ENCODE measurements around the gene IDUA.

The IDUA gene

DNA sequence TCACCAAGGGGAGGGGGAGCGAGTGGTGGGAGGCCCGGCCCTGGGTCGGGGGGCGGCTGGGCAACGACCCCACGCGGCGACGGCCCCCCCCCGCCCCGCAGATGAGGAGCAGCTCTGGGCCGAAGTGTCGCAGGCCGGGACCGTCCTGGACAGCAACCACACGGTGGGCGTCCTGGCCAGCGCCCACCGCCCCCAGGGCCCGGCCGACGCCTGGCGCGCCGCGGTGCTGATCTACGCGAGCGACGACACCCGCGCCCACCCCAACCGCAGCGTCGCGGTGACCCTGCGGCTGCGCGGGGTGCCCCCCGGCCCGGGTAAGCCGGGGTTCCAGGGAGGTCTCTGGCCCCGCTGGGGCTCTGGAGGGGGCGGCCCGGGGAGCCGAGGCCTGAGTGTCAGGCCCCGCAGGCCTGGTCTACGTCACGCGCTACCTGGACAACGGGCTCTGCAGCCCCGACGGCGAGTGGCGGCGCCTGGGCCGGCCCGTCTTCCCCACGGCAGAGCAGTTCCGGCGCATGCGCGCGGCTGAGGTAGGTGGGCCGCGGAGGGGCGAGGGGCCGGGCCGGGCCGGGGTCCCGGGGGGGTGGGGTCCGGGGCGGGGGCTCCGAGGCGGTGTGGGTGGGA, 15.9 kb downstream of the IDUA start:
- no peak for DNase-seq

DNA sequence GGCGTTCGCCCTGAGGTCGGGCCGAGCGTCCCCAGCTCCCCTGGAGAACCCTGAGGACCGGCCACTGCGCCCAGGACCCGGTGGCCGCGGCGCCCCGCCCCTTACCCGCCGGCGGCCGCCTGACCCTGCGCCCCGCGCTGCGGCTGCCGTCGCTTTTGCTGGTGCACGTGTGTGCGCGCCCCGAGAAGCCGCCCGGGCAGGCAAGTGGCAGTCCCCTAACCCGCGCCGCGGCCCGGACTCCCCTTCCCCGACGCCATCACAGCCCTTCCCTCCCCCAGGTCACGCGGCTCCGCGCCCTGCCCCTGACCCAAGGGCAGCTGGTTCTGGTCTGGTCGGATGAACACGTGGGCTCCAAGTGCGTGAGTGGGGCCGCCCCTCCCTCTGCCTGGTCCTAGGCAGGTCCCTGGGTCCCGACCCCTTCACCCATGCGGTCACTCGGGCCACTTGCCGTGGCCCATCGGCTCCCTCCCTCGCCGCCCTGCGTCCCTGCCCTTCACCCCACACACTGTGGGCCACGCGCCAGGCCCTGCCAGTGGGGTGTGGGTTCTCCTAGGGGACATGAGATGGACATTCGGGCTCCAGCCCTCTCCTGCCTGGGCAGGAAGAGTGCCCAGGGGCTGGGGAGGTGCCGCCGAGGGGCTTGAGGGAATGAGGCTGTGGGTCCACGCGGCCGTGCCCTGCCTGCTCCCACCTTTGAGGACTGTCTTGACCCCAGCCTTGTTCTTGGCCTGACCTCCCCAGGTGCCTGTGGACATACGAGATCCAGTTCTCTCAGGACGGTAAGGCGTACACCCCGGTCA, 16.6 kb downstream of the IDUA start:
- DNase-seq, result no peak

DNA sequence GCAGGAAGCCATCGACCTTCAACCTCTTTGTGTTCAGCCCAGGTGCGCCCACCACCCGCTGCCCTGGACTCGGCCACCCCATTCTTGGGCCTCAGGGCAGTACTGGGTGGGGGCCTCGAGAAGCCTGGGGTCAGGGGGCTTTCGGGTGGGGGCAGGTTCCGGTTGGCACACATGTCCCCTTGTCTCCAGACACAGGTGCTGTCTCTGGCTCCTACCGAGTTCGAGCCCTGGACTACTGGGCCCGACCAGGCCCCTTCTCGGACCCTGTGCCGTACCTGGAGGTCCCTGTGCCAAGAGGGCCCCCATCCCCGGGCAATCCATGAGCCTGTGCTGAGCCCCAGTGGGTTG, 17.2 kb downstream of the IDUA start:
- no peak for DNase-seq

DNA sequence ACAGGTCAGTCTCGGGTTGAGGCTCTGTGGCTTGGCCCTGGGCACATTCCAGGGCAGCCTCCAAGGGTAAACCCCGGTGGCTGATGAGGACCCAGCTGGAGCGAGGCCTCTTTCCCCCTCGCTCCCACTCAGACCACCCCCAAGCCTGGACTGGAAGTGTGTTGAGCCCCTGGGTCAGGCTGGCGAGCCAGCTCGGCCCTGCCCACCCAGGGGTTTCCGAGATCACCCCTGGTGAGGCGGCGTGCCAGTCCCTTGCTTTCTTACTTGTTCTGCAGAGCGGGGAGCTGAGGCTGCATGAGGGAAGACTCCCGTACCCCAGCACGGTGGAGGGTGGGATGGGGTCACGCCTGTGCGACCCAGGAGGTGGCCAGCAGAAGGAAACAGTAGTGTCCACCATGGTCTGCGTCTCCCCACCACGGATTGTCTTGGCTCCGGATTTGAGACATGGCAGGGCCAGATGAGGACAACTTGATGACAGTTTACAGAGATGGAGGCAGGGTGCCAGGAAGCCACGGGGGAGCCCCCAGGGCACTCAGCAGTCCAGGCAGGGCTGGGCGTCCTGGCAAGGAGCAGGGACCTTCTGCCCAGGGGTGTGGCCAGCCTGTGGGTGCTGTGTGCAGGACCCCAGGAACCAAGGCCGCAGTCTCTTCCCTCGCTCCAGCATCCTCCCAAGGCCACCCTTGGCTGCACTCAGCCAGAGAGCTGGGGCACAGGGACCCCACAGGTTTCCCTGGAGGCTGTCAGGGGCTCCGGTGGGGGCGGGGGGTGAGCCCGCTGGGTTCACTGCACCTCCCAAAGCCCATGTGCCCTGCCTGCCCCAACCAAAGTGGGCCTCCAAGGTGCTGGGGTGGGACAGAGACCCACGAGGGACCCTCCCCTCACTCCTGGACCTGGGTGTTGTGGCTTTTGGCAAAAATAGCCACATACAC, 18.0 kb downstream of the IDUA start:
- DNase-seq, result no peak

DNA sequence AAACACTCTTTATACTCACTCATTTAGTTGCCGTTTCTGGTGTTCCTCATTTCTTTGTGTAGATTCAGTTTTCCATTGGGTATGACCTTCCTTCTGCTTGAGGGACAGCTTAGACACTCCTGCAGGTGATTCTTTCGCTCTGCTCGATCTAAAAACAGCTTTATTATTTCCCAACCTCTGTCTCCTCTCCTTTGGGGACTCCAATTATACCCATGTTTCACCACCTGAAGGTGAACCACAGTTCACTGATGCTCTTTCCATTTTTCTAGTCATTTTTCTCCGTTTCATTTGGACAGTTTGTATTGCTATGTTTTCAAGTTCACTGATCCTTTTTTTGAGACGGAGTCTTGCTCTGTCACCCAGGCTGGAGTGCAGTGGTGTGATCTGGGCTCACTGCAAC, 20.0 kb downstream of the IDUA start:
- no peak for DNase-seq

DNA sequence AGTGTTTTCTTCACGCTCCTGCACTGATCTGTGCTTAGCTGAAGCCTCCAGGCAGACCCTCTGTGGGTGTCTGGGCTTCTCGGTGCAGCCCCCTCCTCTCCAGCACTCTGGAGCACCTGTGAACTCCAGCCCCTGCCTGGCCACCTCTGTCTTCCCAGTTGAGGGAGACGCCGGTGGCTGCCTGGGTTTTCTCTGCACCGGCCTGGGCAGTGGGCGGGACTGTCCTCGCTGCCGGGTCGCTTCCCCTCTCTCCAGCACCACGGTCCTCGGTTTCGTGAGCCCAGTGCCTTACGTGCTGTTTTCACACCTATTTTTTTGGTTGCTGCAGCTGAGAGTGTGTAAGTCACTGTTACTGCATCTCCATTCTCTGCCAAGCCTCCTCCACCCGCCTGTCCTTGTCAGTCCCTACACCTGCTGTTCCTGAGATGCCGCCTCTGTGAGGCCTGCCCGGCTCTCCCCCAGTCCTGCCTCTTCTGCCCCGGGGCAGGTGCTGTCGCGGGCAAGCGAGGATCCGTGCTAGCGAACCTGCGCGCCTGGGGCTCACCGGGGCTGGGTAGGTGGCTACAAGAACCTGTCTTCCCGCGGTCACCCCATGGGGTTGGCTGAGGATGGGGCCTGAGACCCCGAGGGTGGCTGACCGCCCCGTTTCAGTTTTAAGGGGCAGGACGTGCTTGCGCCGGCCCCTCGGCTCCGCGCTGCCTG, 22.1 kb downstream of the IDUA start:
- DNase-seq, result peak; percentile 36

DNA sequence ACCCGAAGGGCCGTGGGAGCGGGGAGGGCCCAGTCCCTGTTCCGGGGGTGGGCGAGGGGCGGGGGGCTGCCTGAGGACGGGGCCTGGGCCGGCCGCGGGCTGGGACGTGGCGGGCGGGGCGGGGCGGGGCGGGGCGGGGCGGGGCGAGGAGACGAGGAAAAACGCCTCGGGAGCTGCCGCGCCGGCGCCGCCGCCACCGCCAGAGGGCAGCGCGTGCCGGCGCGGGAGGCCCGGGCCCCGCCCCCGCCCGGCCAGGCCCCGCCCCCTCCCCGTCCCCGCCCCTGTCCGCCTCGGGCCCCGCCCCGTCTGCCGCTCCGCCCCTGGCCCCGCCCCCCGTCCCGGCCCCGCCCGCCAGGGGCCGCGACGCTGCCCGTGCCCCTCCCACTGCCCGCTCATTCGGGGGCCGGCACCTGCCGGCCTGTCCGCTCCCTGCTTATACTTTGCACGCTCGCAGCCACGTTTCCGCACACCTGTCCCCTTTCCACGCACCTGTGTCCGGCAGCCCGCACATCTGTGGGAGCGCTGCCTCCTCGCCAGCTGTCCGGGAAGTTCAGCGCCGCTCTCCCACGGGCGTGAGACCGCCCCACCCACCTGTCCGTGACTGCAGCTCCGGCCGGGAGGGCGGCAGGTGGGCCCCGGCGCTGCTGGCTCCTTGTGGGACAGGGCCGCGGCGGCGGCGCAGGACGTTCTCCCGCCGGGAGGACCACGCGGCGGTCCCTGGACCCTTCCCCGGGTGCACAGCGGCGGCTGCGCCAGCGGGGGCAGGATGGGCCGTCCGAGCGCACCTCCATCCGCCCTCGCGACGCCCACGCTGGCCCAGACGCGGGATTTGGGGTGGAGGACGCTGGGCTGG, 22.9 kb downstream of the IDUA start:
- peak; percentile 74 for DNase-seq

DNA sequence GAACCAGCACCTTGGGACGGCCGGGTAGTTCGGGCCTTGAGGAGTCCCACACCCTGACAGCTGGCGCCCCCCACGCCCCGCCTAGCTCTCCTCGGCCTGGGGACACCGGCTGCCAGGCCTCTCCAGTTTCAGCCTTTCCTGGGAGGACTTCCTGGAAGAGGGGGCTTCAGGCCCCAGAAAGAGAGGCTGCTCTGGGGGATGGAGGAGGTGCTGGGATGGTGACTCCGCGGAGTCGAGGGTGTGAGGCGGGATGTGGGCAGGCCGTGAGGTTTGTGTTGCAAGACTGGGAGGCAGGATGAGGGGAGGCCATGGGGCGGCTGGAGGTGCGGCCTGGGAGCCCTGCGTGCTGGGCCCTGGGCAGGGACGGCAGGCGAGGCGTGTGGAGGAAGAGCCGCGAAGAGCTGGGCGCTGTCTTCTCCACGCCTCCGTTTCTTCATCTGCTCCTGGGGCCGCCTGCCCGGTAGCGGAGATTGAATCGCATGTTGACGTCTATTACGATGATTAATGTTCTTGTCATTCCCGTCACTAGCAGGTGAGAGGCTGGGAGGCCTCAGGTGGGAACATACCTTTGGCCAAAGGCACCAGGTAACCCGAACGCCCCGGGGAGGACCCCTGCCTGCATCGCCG, 23.7 kb downstream of the IDUA start:
- peak; percentile 58 for DNase-seq

DNA sequence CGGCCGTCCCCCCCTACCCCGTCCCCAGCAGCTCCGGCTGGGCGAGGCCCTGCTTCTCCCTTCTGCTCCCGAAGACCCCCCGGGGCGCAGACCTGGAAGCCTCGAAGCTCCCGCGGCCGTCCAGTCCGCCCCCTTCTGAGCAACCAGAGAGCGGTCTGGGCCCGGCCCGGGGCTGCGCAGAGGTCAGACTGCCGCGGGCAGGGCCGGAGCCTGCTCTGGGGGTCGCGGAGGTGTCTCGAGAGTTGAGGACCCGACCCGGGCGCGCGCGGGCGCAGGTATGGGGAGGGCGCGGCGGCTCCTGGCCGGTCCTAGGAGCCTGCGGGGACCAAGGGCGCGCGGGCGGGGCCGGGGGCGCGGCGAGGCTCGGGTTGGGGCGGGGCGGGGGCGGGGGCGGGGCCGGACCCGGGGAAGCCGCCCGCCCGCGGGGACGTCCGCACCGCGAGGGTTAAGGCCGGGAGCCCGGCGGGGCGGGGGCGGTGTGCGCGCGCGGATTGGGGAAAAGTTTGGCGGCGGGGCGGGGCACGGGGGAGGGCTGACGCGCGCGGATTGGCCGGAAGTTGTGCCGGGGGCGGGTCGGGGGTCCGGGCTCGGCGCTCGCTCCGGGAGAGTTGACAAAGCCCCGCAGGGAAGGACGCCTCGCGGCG, 24.3 kb downstream of the IDUA start, which contains the start of gene FGFRL1:
Gene FGFRL1 (plus strand): TSS at position 605 of the 644 bp plus-strand sequence. CDS start 860 bp downstream, outside the sequence.
- DNase-seq, result peak; percentile 95

DNA sequence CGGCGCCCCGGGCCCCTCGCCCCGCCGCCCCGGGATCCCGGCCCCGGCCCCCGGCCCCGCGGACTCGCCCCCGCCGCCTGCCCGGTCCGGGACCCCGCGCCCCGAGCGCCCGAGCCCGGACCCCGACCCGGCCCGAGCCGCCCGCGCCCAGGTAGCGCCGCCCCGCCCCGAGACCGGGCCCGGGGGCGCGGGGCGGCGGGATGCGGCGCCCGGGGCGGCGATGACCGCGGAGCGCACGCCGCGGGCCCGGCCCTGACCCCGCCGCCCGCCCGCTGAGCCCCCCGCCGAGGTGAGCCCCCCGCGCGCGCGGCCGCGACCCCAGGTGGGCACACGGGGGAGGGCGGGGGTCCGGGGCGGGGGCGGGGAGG, 24.8 kb downstream of the IDUA start:
- no peak for DNase-seq

DNA sequence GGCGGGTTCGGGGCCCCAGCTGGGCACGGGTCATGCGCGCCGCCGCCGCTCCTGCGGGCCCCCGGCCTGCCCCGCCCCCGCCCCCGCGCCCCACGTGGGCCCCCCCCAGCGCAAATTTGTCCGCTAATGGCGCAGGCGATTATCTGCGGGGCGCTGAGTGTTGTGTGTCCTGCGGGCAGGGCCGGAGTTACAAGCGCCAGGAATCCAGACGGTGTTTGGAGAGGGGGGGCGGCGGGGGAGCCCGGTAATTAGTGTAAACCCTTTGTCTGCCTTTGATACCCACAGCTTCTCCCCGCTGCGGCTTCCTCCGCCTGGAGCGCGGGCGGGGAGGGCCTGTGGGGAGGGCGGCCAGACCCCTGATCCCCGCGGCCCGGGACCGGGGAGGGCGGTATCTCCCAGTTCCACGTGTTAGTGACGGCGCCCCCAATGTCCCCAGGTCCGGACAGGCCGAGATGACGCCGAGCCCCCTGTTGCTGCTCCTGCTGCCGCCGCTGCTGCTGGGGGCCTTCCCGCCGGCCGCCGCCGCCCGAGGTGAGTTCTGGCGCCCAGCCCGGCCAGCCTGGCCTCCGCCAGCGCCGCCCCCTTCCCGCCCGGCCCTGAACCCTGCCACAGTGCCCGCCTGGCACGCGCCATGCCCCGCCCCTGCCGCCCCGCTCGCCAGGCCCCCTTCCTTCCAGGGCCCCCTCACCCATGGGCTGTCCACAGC, 25.3 kb downstream of the IDUA start:
- peak; percentile 39 for DNase-seq

DNA sequence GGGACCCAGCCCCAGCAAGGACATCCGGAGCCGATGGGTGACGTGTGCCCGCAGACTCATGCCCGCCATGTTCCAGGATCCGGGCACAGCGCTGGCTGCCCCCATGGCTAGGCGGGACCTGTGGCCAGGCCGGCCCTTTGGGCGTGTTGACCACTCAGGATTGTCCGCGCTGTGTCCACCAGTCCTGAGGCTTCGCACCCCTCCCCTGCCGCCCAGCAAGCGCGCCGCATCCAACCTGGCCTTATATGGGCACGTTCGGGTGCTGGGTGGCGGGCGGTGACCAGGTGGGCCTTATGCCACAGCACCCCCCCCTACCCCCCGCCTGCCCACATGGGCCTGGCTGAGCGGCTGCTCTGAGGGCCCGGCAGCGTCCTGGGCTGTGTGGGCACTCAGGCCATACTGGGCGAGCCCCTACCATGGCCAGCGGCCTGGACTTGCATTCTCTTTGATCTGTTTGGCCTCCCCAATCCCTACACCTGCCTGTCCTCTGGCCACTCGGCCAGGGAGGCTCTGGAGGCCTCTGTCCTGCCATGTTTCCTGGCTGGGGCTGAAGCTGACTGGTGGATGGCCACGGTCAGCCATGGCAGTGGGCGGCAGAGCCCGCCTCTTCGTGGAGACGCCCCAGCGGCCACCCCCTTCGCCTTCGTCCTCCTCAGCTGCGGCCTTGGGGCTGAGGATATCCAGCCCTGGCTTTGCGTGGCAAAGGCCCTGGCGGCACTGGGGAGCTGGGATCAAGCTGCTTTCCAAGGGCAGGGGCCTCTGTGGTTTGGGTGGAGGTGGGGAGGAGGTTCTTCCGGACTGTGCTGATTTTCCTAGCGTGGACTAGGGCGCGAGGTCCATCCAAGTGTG, 26.6 kb downstream of the IDUA start:
- DNase-seq, result no peak

DNA sequence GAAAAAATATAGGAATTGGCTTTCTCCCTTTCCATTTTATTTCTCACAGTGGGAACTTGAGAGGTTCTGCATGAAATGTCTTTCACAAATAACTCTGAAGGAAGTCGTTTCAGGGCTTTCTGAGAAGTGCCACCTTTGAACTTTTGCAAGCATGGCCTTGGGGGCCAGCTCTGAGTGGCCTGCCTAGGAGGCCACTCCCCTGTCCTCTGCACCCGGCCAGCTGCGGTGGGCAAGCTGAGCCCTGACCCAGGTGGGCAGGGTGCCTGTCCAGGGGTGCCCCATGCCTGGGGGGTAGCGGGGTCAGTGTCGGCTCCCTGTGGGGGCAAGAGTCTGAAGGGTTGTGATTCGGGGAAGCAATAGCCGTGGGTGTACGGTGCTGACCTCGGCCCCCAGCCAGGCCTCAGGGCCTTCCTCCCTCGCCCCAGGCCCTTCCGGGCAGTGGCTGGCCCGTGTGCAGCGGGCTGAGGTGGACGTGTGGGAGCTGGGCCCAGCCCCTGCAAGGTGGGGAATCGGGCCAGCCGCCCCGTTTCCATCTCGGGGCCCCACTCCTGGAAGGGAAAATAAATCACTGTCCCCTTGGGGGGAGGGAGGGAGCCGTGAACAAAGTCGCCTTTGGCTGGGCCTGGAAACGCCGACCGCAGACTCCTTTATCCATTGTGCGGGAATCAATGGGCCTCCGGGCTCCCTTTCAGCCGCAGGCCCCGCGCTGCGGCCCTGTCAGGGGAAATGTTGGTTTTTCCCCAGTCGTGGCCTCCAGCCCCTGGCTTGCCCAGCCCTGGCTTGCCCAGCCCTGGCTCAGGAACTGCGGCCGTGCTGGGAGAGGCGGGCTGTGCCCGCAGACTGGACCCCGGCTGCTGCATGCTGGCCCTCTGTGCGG, 27.7 kb downstream of the IDUA start:
- DNase-seq, result no peak

DNA sequence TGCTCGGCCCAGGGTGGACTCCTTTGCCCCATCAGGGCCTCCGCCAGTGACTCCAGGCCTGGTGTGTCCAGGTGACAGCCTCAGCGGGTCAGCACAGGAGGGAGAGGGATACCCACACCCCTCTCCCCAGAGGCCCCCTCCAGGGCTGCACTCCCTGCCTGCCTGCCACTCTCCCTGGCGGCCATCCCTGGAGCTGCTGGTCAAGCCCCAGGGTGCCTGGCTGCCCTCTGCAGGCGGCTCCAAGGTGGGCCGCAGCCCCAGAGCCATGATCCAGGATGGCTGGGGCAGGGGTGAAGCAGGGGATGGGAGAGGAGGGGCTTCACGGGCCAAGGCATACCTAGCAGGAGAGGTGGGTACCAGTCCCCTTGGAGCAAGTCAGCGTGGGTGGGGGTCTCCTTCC, 28.3 kb downstream of the IDUA start:
- no peak for DNase-seq

DNA sequence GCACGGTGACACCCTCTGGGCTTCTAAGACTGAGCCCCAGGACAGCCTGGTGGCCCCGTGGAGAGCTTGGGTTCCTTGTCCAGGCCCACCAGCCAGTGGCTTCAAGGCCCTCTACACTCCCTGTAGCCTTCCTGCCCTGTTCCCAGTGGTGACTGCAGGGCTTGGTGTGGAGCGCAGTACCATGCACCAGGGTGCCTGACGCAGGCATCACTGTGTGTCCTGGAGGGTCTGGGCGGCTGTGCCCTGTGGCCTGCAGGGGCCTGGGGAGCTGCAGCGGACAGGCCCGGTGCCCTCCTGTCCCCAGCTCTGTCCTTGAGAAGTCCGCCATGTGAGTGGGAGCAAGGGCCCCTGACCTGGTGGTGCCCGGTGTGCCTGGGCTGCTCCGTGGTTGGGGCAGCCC, 28.9 kb downstream of the IDUA start:
- no peak for DNase-seq

DNA sequence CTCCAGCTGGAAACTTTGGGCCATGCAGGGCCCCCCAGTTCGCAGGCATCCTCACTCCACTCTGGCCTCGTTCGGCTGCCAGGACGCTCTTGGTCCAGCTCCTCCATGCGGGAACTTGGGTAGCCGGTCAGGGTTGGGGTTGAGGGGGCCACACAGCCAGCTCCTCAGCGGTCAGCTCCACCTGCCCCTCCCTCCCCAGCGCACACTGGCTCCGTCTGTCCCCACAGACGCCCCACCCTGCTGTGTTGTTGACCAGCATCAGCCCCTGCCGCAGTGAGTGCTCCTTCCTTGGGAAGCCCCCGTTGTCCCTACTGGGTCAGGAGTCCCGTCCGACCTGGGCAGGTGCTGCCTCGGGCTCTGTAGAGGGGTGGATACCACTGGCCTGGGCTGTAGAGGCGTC, 30.4 kb downstream of the IDUA start:
- DNase-seq, result no peak

DNA sequence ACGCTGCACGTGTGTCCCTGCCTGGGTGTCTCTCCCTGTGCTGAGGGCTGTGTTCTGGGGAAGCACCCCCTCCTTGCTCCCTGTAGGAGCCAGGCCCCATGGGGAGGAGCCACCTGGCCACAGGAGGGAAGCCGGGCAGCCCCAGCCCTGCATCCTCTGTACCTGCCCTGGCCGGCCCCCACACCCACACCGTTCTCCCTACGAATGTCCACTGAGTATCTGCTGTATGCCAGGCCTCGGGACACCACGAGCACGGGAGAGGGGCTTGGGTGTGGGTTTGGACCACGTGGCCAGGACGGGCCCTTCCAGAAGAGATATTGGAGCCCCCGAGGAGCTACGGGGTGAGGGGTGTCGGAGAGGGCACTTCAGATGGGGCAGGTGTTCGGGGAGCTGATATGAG, 30.9 kb downstream of the IDUA start:
- DNase-seq, result no peak

Data from stimulated activated CD4-positive, alpha-beta T cell treated with anti-CD3 and anti-CD28 coated beads, Interleukin-4, amount 100 ng/mL, for 1 hour (primary cell).